DOHH2 (cell line): ENCODE results near the gene FAM124B.

Experiments used
- H3F3A ChIP-seq: fragments of 200-600 bp; sonication (generic), shearing (Covaris generic); 2 replicates; pipeline ENCODE4 v1.6.0; 2016; ENCODE audit warnings: antibody characterized with exemption, mild to moderate bottlenecking; ENCODE audit not compliant: control insufficient read depth, insufficient read depth
- H3K27ac ChIP-seq: fragments of 200-600 bp; sonication (generic); 2 replicates; pipeline ENCODE4 v1.5.1; 2014; ENCODE audit warnings: low read depth, mild to moderate bottlenecking, low read length, moderate library complexity
- H3K27me3 ChIP-seq: fragments of 200-600 bp; sonication (generic); 2 replicates; pipeline ENCODE4 v1.6.1; 2014; ENCODE audit warnings: mild to moderate bottlenecking, low read length, mixed read lengths; ENCODE audit not compliant: control insufficient read depth
- H3K36me3 ChIP-seq: fragments of 200-600 bp; sonication (generic); 2 replicates; pipeline ENCODE4 v1.6.1; 2014; ENCODE audit warnings: mild to moderate bottlenecking, low read length, moderate library complexity, mixed read lengths; ENCODE audit not compliant: control insufficient read depth
- H3K4me1 ChIP-seq: fragments of 200-600 bp; sonication (generic); 2 replicates; pipeline ENCODE4 v1.6.1; 2014; ENCODE audit warnings: mild to moderate bottlenecking, low read length, mixed read lengths; ENCODE audit not compliant: control insufficient read depth
- H3K4me2 ChIP-seq: fragments of 200-600 bp; sonication (generic); 2 replicates; pipeline ENCODE4 v1.6.0; 2014; ENCODE audit warnings: mild to moderate bottlenecking, low read length, moderate library complexity
- H3K4me3 ChIP-seq: fragments of 200-600 bp; sonication (generic); 2 replicates; pipeline ENCODE4 v1.5.1; 2014; ENCODE audit warnings: mild to moderate bottlenecking, low read length, mixed read lengths
- H3K79me2 ChIP-seq: fragments of 200-600 bp; sonication (generic); 2 replicates; pipeline ENCODE4 v1.6.1; 2014; ENCODE audit warnings: mild to moderate bottlenecking, low read length, mixed read lengths; ENCODE audit not compliant: control insufficient read depth
- H3K9me2 ChIP-seq: fragments of 200-600 bp; sonication (generic); replicated peaks from 2 replicates; pipeline ENCODE4 v1.6.1; 2014; ENCODE audit warnings: mild to moderate bottlenecking, low read length, mixed read lengths; ENCODE audit not compliant: control insufficient read depth
- H3K9me3 ChIP-seq: fragments of 200-600 bp; sonication (generic); 2 replicates; pipeline ENCODE4 v1.6.1; 2014; ENCODE audit warnings: antibody characterized with exemption, low read length, mixed read lengths; ENCODE audit not compliant: control insufficient read depth, insufficient read depth
- H4K20me1 ChIP-seq: fragments of 200-600 bp; sonication (generic); 2 replicates; pipeline ENCODE4 v1.6.0; 2014; ENCODE audit warnings: low read depth, mild to moderate bottlenecking, antibody characterized with exemption, low read length, moderate library complexity; ENCODE audit not compliant: control insufficient read depth, insufficient read depth
- CTCF ChIP-seq: fragments of 200-600 bp; sonication (generic); IDR thresholded peaks from one replicate; pipeline ENCODE4 v1.5.1; 2014; ENCODE audit warnings: antibody characterized with exemption, mild to moderate bottlenecking, low read depth, low read length; ENCODE audit not compliant: poor library complexity, severe bottlenecking
- EZH2phosphoT487 ChIP-seq: fragments of 200-600 bp; sonication (generic); IDR thresholded peaks from 2 replicates; pipeline ENCODE4 v1.6.1; 2017; ENCODE audit warnings: borderline replicate concordance, mild to moderate bottlenecking, antibody characterized with exemption, low read length, moderate library complexity, mixed read lengths

FAM124B gene

DNA sequence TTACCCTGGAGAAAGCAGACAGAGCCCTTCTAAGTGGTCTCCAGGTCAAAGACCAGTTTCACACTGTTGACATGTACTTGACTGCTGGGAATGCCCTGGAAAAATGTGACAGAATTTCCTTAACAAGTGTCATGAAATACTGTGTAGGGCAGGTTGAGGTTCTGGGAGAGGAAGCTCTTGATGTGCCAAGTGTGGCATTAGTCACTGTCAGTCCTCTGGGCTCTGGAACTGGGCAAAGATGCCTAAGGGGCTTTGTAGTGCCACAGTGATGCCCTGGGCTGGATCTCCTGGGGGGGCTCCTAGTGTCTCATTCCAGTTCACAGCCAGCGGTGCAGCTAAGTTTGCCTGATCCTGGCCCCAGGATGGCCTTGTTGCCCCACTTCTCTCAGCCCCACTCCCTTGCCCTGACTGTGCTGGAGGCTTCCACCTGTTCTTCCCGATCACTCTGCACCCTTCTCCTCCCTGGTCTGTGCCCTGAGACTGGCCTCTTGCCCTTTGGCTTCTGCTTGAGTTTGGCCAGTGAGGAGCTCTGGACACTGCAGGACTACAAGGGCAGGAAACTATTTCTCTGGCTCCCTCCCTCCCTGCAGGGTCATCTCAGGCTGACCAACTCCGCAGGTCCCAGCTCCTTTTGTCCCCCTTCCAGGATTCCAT lies 27.0 kb upstream of the FAM124B start:
- Histone ChIP-seq H3K9me3 (peaks cover 7% of the 10 kb centered on the region), H4K20me1 (no peaks in the 10 kb centered on the region), H3K4me1 (no peaks in the 10 kb centered on the region), H3F3A (no peaks in the 10 kb centered on the region), H3K36me3 (no peaks in the 10 kb centered on the region), H3K79me2 (no peaks in the 10 kb centered on the region), H3K4me3 (no peak overlapping the region), H3K27me3 (no peaks in the 10 kb centered on the region), H3K4me2 (no peak overlapping the region), H3K9me2 (no peaks in the 10 kb centered on the region), H3K27ac (no peak overlapping the region)
- TF ChIP-seq CTCF = no peak
- no peak for TF ChIP-seq EZH2phosphoT487

DNA sequence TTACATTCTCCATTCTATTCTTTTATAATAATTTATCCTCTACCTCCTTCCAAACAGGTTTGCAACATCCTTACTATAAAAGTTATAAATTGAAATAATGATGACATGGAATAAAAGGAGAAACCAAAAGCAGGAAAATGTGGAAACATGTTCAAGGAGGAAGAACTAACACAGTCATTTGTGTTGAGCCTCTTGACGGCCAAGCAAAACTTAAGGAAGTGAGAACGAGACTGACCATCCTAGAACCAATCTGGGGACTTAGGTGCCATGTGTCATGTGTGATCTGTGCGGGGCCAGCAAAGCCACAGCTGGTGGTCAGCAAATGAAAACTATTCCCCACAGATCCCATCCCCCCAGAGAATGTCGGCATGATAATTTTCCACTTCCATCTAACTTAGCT lies 25.6 kb upstream of the FAM124B start:
- Histone ChIP-seq H3K9me3 (peaks cover 7% of the 10 kb centered on the region), H3K4me1 (no peaks in the 10 kb centered on the region), H3F3A (no peaks in the 10 kb centered on the region), H3K4me3 (no peak overlapping the region), H3K79me2 (no peaks in the 10 kb centered on the region), H3K27ac (no peak overlapping the region), H3K4me2 (no peak overlapping the region), H3K9me2 (no peaks in the 10 kb centered on the region), H3K36me3 (no peaks in the 10 kb centered on the region), H4K20me1 (no peaks in the 10 kb centered on the region), H3K27me3 (no peaks in the 10 kb centered on the region)
- TF ChIP-seq EZH2phosphoT487 (no peak), CTCF (no peak)

DNA sequence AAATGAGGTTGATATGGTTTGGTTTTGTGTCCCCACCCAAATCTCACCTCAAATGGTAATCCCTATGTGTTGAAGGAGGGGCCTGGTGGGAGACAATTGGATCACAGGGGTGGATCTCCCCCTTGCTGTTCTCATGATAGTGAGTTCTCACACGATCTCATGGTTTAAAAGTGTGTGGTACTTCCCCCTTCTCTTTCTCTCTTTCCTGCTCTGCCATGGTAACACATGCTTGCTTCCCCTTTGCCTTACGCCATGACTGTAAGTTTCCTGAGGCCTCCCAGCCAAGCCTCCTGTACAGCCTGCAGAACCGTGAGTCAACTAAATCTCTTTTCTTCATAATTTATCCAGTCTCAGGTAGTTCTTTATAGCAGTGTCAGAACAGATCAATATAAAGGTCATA lies 24.7 kb upstream of the FAM124B start:
- Histone ChIP-seq H3K9me3 (peaks cover 7% of the 10 kb centered on the region), H3K9me2 (no peaks in the 10 kb centered on the region), H3K27me3 (no peaks in the 10 kb centered on the region), H3K27ac (no peak overlapping the region), H3K4me3 (no peak overlapping the region), H3K4me1 (no peaks in the 10 kb centered on the region), H3K79me2 (no peaks in the 10 kb centered on the region), H3F3A (no peaks in the 10 kb centered on the region), H3K36me3 (no peaks in the 10 kb centered on the region), H4K20me1 (no peaks in the 10 kb centered on the region), H3K4me2 (no peak overlapping the region)
- TF ChIP-seq CTCF = no peak
- TF ChIP-seq EZH2phosphoT487 = no peak
